ENCODE data around the gene CLMN.
"Not testable (repeated sequence)": the region's sequence is repeated elsewhere in the genome, so short reads cannot be mapped to it uniquely, and the experiment has no call there.

GRCh38 chr14:95175670-95176069 is 144.0 kb downstream of the CLMN start:
- TF ChIP-seq SMC3 (IDR thresholded peaks at IDR 0.05; ENCODE audit: low read depth, low read length); RFX5 (IDR thresholded peaks at IDR 0.05; ENCODE audit: low read depth, low read length); POLR2A (IDR thresholded peaks at IDR 0.05; ENCODE audit: low read depth, low read length); CTCF (conservative IDR thresholded peaks at IDR 0.05; ENCODE audit: low read depth, low read length); CHD1 (IDR thresholded peaks at IDR 0.05; ENCODE audit: low read depth, low read length); RCOR1 (IDR thresholded peaks at IDR 0.05; ENCODE audit: insufficient replicate concordance, low read length); BHLHE40 (IDR thresholded peaks at IDR 0.05; ENCODE audit: low read depth, low read length); CEBPB (IDR thresholded peaks at IDR 0.05; ENCODE audit: low read depth, low read length); RAD21 (IDR thresholded peaks at IDR 0.05; ENCODE audit: low read length); ELK1 (IDR thresholded peaks at IDR 0.05; ENCODE audit: borderline replicate concordance, low read depth, low read length); USF2 (IDR thresholded peaks at IDR 0.05; ENCODE audit: low read depth, low read length); MAFK (IDR thresholded peaks at IDR 0.05; ENCODE audit: low read depth, low read length); MAZ (IDR thresholded peaks at IDR 0.05; ENCODE audit: borderline replicate concordance, low read depth, low read length); FOS (IDR thresholded peaks at IDR 0.05; ENCODE audit: low read depth, low read length): not testable (repeated sequence)

Data from IMR-90 (cell line).